H1 (cell line): ENCODE data around the gene PHEX. TPM values are rescaled to one million over a fixed set of nuclear protein-coding genes. Genes with fewer than 3 reads are reported as not detected.

Source experiments
- CTCF ChIA-PET: fragments of 300-600 bp; sonication (Branson Sonifier 250); formaldehyde crosslinking; loops from one replicate; lab custom pipeline; 2021; ENCODE audit not compliant: partially characterized antibody; lab: Charles Lee
- POLR2A ChIA-PET: fragments of 300-600 bp; sonication (Branson Sonifier 250); formaldehyde crosslinking; loops from one replicate; lab custom pipeline; 2021; ENCODE audit warnings: inconsistent platforms; ENCODE audit not compliant: partially characterized antibody; lab: Charles Lee
- DNase-seq, 2 experiments: peaks; one replicate each; pipeline versions ENCODE4 v3.0.0 to v3.0.0-alpha.2; 2010 to 2022; ENCODE audit warnings: low spot score in 2 of 2, low read depth in 1 of 2, mixed read lengths in 1 of 2
- FAIRE-seq: peaks from 2 replicates; lab custom pipeline; 2011; peaks lifted over from hg19 to GRCh38; lab: Jason Lieb, UNC
- H2AFZ ChIP-seq: 2 replicates; pipeline ENCODE4 v1.8.1; 2012; ENCODE audit warnings: low read length, inconsistent platforms
- H2AK5ac ChIP-seq: 2 replicates; pipeline ENCODE4 v1.6.1; 2013; ENCODE audit warnings: low read depth, low read length
- H2BK120ac ChIP-seq: replicated peaks from 2 replicates; pipeline ENCODE3; 2013; ENCODE audit warnings: low read depth, low read length, inconsistent platforms
- H2BK12ac ChIP-seq: 2 replicates; pipeline ENCODE4 v1.6.1; 2013; ENCODE audit warnings: low read depth, low read length
- H2BK15ac ChIP-seq: 2 replicates; pipeline ENCODE4 v1.6.1; 2013; ENCODE audit warnings: low read length
- H2BK20ac ChIP-seq: 2 replicates; pipeline ENCODE4 v1.6.1; 2013; ENCODE audit warnings: low read length
- H2BK5ac ChIP-seq: 2 replicates; pipeline ENCODE4 v1.6.1; 2013; ENCODE audit warnings: low read depth, low read length
- H3K14ac ChIP-seq: 2 replicates; pipeline ENCODE4 v1.6.1; 2013; ENCODE audit warnings: inconsistent platforms; ENCODE audit not compliant: insufficient read length
- H3K18ac ChIP-seq: 2 replicates; pipeline ENCODE4 v1.6.1; 2013; ENCODE audit warnings: low read length; ENCODE audit errors: extremely low read depth
- H3K23ac ChIP-seq: 2 replicates; pipeline ENCODE4 v1.6.1; 2013; ENCODE audit warnings: inconsistent platforms; ENCODE audit not compliant: insufficient read length
- H3K23me2 ChIP-seq: 2 replicates; pipeline ENCODE4 v1.6.1; 2013; ENCODE audit warnings: low read depth, low read length
- H3K27ac ChIP-seq: 2 replicates; pipeline ENCODE4 v1.6.1; 2011; ENCODE audit warnings: low read depth, low read length, inconsistent platforms
- H3K27me3 ChIP-seq, 4 experiments: replicated peaks in 1 of 4; 1 replicate in 1 of 4; 2 replicates in 3 of 4; pipeline versions ENCODE4 v1.6.1 to v1.8.1; 2011 to 2013; ENCODE audit warnings: low read length in 3 of 4, mild to moderate bottlenecking in 3 of 4, inconsistent platforms in 2 of 4, mixed read lengths in 2 of 4, moderate library complexity in 1 of 4; ENCODE audit not compliant: control insufficient read depth in 3 of 4, insufficient read depth in 3 of 4; ENCODE audit errors: extremely low read depth in 1 of 4
- H3K36me3 ChIP-seq, 4 experiments: 2 replicates each; pipeline versions ENCODE4 v1.6.1 to v1.8.1; 2011 to 2013; ENCODE audit warnings: mild to moderate bottlenecking in 4 of 4, low read length in 3 of 4, moderate library complexity in 2 of 4, control low read depth in 1 of 4, inconsistent platforms in 1 of 4; ENCODE audit not compliant: insufficient read depth in 4 of 4, control insufficient read depth in 2 of 4
- H3K4ac ChIP-seq: replicated peaks from 2 replicates; pipeline ENCODE3; 2013; ENCODE audit warnings: low read length, low read depth, mixed read lengths, inconsistent platforms; ENCODE audit not compliant: insufficient read length
- H3K4me1 ChIP-seq, 4 experiments: replicated peaks in 1 of 4; 1 replicate in 1 of 4; 2 replicates in 3 of 4; pipeline versions ENCODE4 v1.6.1 to v1.8.1; 2011 to 2013; ENCODE audit warnings: low read length in 3 of 4, inconsistent platforms in 2 of 4, mixed read lengths in 1 of 4; ENCODE audit not compliant: insufficient read depth in 4 of 4, control insufficient read depth in 3 of 4
- H3K4me2 ChIP-seq, 2 experiments: 2 replicates each; pipeline versions ENCODE4 v1.6.1 to v1.8.1; 2011 to 2013; ENCODE audit warnings: low read depth in 2 of 2, low read length in 2 of 2, control low read depth in 1 of 2, inconsistent platforms in 1 of 2, mild to moderate bottlenecking in 1 of 2; ENCODE audit not compliant: insufficient read depth in 1 of 2
- H3K4me3 ChIP-seq, 4 experiments: fragments of 200-600, 300-600 bp in 1 of 4; sonication (generic), shearing (Covaris generic), sonication (Bioruptor Twin) in 1 of 4; 2 replicates each; pipeline versions ENCODE4 v1.5.1 to v1.8.1; 2011 to 2016; ENCODE audit warnings: low read length in 4 of 4, low read depth in 3 of 4, control low read depth in 2 of 4, inconsistent platforms in 2 of 4, mild to moderate bottlenecking in 2 of 4, mixed read lengths in 1 of 4, moderate library complexity in 1 of 4; ENCODE audit not compliant: insufficient read depth in 2 of 4; ENCODE audit errors: extremely low read depth in 1 of 4
- H3K56ac ChIP-seq: replicated peaks from 2 replicates; pipeline ENCODE3; 2013; ENCODE audit warnings: low read depth, mild to moderate bottlenecking, mixed read lengths, low read length, inconsistent platforms; ENCODE audit not compliant: insufficient read length
- H3K79me1 ChIP-seq: 2 replicates; pipeline ENCODE4 v1.6.1; 2013; ENCODE audit warnings: low read depth, low read length, control low read depth
- H3K79me2 ChIP-seq, 2 experiments: 2 replicates each; pipeline versions ENCODE4 v1.6.1 to v1.8.1; 2012 to 2013; ENCODE audit warnings: low read length in 2 of 2, mild to moderate bottlenecking in 2 of 2, inconsistent platforms in 1 of 2; ENCODE audit not compliant: insufficient read depth in 2 of 2, control insufficient read depth in 1 of 2
- H3K9ac ChIP-seq, 4 experiments: replicated peaks in 1 of 4; 1 replicate in 1 of 4; 2 replicates in 3 of 4; pipeline versions ENCODE4 v1.6.1 to v1.8.1; 2011 to 2013; ENCODE audit warnings: low read depth in 3 of 4, low read length in 3 of 4, control low read depth in 2 of 4, mild to moderate bottlenecking in 2 of 4, moderate library complexity in 2 of 4, inconsistent platforms in 1 of 4; ENCODE audit errors: extremely low read depth in 1 of 4
- H3K9me3 ChIP-seq, 2 experiments: 2 replicates each; pipeline versions ENCODE4 v1.6.1 to v1.8.1; 2012 to 2013; ENCODE audit warnings: mild to moderate bottlenecking in 2 of 2, moderate library complexity in 2 of 2, control low read depth in 1 of 2, inconsistent platforms in 1 of 2, low read depth in 1 of 2, low read length in 1 of 2, mixed read lengths in 1 of 2; ENCODE audit not compliant: insufficient read depth in 2 of 2
- H4K20me1 ChIP-seq, 2 experiments: replicated peaks in 1 of 2; 2 replicates each; pipeline versions ENCODE3 to v1.8.1; 2011 to 2013; ENCODE audit warnings: inconsistent platforms in 2 of 2, low read length in 2 of 2, mild to moderate bottlenecking in 1 of 2; ENCODE audit not compliant: insufficient read depth in 2 of 2, control insufficient read depth in 1 of 2
- H4K5ac ChIP-seq: 2 replicates; pipeline ENCODE4 v1.6.1; 2013; ENCODE audit warnings: low read length, low read depth, mixed read lengths, inconsistent platforms; ENCODE audit not compliant: insufficient read length
- H4K8ac ChIP-seq: 2 replicates; pipeline ENCODE4 v1.8.0; 2013; ENCODE audit warnings: mild to moderate bottlenecking, moderate library complexity, low read length, inconsistent platforms; ENCODE audit not compliant: insufficient read depth; ENCODE audit errors: extremely low read depth
- H4K91ac ChIP-seq: replicated peaks from 2 replicates; pipeline ENCODE3; 2013; ENCODE audit warnings: low read length, mixed read lengths, inconsistent platforms; ENCODE audit not compliant: insufficient read length
- BRCA1 ChIP-seq: IDR thresholded peaks from 2 replicates; pipeline ENCODE4 v1.6.1; 2012; ENCODE audit warnings: low read depth, low read length, improper control_type of control experiment
- E2F6 ChIP-seq: IDR thresholded peaks from 2 replicates; pipeline ENCODE4 v1.6.1; 2012; ENCODE audit warnings: inconsistent platforms
- GABPA ChIP-seq: IDR thresholded peaks from 2 replicates; pipeline ENCODE4 v1.6.1; 2011; ENCODE audit warnings: mild to moderate bottlenecking, low read length, moderate library complexity, borderline replicate concordance; ENCODE audit not compliant: insufficient read depth
- POLR2A ChIP-seq, 2 experiments: IDR thresholded peaks; 1 replicate in 1 of 2; 2 replicates in 1 of 2; pipeline ENCODE4 v1.6.1; 2011; ENCODE audit warnings: low read depth in 2 of 2, low read length in 2 of 2, mild to moderate bottlenecking in 2 of 2; ENCODE audit errors: control extremely low read depth in 1 of 2
- SIX5 ChIP-seq: IDR thresholded peaks from 2 replicates; pipeline ENCODE4 v1.6.1; 2011; ENCODE audit warnings: mild to moderate bottlenecking, low read depth, low read length
- YY1 ChIP-seq: IDR thresholded peaks from 2 replicates; pipeline ENCODE4 v1.6.1; 2011; ENCODE audit warnings: low read depth, mild to moderate bottlenecking, low read length
- ZNF274 ChIP-seq: IDR thresholded peaks from 2 replicates; pipeline ENCODE4 v1.7.0; 2012; ENCODE audit warnings: low read length, borderline replicate concordance; ENCODE audit errors: extremely low read depth
- WGBS, 2 experiments: shearing (Covaris generic) in 1 of 2; methylation state at CpG; one replicate each; pipeline versions ENCODE4 v1.1.6 to v1.1.7; 2013 to 2015; ENCODE audit warnings: low lambda C conversion rate in 2 of 2, mixed read lengths in 2 of 2, inconsistent platforms in 1 of 2, low coverage in 1 of 2, missing lambda C conversion rate in 1 of 2; ENCODE audit not compliant: insufficient replicate concordance in 2 of 2, insufficient coverage in 1 of 2, insufficient read length in 1 of 2; ENCODE audit errors: extremely low coverage in 1 of 2, missing lambda C conversion rate in 1 of 2; 5-methylcytosine and 5-hydroxymethylcytosine counted together
- polyA plus RNA-seq, 7 experiments: library from polyadenylated mRNA; depleted of rRNA in 3 of 7; stranded (reverse) in 5 of 7; unstranded in 2 of 7; fragments of >200 nt in 5 of 7; fragments of 200-250 nt in 2 of 7; gene quantifications; 1 replicate in 5 of 7; 2 replicates in 1 of 7; 4 replicates in 1 of 7; pipeline versions ENCODE4 v1.2.1 to v1.2.3, GENCODE V29; 2011 to 2013; ENCODE audit warnings: missing spikeins in 2 of 7, mixed read lengths in 2 of 7
- total RNA-seq: library from RNA; stranded (reverse); fragmentation: NEBNext Ultra II Directional; extraction: Animal tissue kit (Norgen Biotek cat#: 25700); gene quantifications from 2 replicates; pipeline ENCODE4 v1.2.1, GENCODE V29; 2021

The PHEX gene
- total and polyA plus RNA-seq, 2 of the 8 experiments (the other 6 are each of a cell fraction or from before 2014, with no cell fraction given) = 0.03 to 0.11 TPM

- Histone ChIP-seq H3K18ac (no peak overlapping the region), H2BK5ac (no peak overlapping the region), H3K23me2 (no peaks in the 10 kb centered on the region), H2BK20ac (no peak overlapping the region), H2BK15ac (no peak overlapping the region), H3K14ac (no peak overlapping the region), H2AK5ac (no peak overlapping the region), H3K79me1 (no peaks in the 10 kb centered on the region), H3K79me2 (no peaks in the 10 kb centered on the region), H3K4ac (no peak overlapping the region), H4K8ac (no peak overlapping the region), H3K23ac (no peak overlapping the region), H2BK120ac (no peak overlapping the region), H2BK12ac (no peak overlapping the region), H3K4me2 (no peak overlapping the region), H3K9ac (no peak overlapping the region), H3K4me1 (no peaks in the 10 kb centered on the region), H3K4me3 (no peak overlapping the region), H4K20me1 (no peaks in the 10 kb centered on the region), H3K27me3 (no peaks in the 10 kb centered on the region), H3K56ac (no peak overlapping the region), H3K9me3 (no peaks in the 10 kb centered on the region), H3K36me3 (peaks cover 0 to 16% (median 0%) of the 10 kb centered on the region in 4 experiments; a peak in 3 of 8 replicates), H3K27ac (no peak overlapping the region), H2AFZ (no peak overlapping the region), H4K5ac (no peak overlapping the region), H4K91ac (no peak overlapping the region)
- DNase-seq = no peak
- ChIA-PET CTCF (interaction anchor here (2.3 kb wide), 1 partner anchor 13 kb away, joined by 7 read pairs; no protein-coding TSS in a partner anchor), POLR2A (interaction anchor here (1.8 kb wide), 1 partner anchor 13 kb away, joined by 5 read pairs; no protein-coding TSS in a partner anchor)
- TF ChIP-seq SIX5 (no peak), BRCA1 (no peak), ZNF274 (no peak), POLR2A (IDR thresholded peaks at IDR 0.05; ENCODE audit: control extremely low read depth in 1 of 2, low read depth in 2 of 2, low read length in 2 of 2) (no peak), GABPA (no peak), E2F6 (no peak), YY1 (no peak)
- FAIRE-seq = no peak
- 92% methylated on average over 4 of the region's 4 CpGs; no CpG with 5 or more reads in 1 of the 2 experiments for WGBS, 2 experiments
These were observed 34.1 kb upstream of the PHEX start for GRCh38 chrX:21998037-21998436.
